Measurements from ENCODE around the gene CFAP74.

Gene CFAP74

GRCh38 chr1:1906185-1907097 lies 97.1 kb downstream of the CFAP74 start:
- TF ChIP-seq GATA3 (IDR thresholded peaks at IDR 0.05; ENCODE audit: low read depth, low read length) (no peak), GATA2 (IDR thresholded peaks at IDR 0.05; ENCODE audit: low read depth, low read length) (no peak)

GRCh38 chr1:1903224-1903623 lies 100.4 kb downstream of the CFAP74 start:
- TF ChIP-seq GATA3 (IDR thresholded peaks at IDR 0.05; ENCODE audit: low read depth, low read length), result no peak
- no peak for TF ChIP-seq GATA2 (IDR thresholded peaks at IDR 0.05; ENCODE audit: low read depth, low read length)

DNA sequence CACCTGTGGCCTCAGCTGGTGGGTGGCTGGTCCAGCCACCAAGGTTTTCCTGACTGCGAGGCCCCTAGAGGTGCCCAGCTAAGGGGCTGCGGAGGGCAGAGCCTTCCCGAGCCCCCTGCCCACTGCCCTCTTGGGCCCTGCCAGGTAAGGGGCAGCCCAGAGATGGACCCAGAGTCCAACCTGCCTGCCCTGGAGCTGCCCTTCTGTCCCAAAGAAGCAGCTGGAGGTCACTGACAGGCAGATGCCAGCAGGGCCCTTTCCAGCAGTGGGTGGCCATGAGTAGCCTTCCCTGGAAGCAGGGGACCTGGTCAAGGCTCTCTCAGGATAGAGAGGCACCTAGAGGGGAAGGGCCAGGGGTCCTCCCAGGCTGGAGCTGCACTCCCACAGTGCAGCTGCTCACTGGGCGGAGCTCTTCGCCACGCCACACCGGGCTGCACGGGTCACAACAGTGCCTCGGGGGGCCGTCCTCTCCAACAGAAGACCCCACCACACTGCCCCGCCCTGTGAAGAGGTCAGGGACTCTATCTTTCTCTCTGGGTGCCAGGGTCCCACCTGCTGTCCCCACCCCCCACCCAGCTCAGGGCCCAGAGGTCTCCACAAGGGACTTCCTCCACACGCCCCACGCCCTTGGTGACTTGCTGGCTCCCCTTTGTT lies 101.8 kb downstream of the CFAP74 start:
- no peak for TF ChIP-seq GATA3 (IDR thresholded peaks at IDR 0.05; ENCODE audit: low read depth, low read length)
- no peak for TF ChIP-seq GATA2 (IDR thresholded peaks at IDR 0.05; ENCODE audit: low read depth, low read length)

GRCh38 chr1:1900883-1901640 lies 102.5 kb downstream of the CFAP74 start:
- TF ChIP-seq GATA2 (IDR thresholded peaks at IDR 0.05; ENCODE audit: low read depth, low read length) (no peak), GATA3 (IDR thresholded peaks at IDR 0.05; ENCODE audit: low read depth, low read length) (no peak)

DNA sequence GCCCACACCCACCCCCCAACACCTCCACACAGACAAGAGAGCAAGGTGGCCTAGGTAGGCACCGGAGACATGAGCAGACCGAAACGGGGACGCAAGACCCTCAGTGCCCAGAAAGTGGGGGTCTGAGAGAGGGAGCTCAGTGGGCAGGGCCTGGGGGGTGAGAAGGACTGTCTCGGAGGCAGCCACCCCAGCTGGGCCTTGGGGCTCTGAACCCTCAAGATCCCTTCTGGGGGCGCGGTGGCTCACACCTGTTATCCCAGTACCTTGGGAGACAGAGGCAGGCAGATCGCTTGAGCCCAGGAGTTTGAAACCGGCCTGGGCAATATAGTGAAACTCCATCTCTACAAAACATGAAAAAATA lies 103.6 kb downstream of the CFAP74 start:
- TF ChIP-seq GATA3 (IDR thresholded peaks at IDR 0.05; ENCODE audit: low read depth, low read length) (no peak), GATA2 (IDR thresholded peaks at IDR 0.05; ENCODE audit: low read depth, low read length) (no peak)

DNA sequence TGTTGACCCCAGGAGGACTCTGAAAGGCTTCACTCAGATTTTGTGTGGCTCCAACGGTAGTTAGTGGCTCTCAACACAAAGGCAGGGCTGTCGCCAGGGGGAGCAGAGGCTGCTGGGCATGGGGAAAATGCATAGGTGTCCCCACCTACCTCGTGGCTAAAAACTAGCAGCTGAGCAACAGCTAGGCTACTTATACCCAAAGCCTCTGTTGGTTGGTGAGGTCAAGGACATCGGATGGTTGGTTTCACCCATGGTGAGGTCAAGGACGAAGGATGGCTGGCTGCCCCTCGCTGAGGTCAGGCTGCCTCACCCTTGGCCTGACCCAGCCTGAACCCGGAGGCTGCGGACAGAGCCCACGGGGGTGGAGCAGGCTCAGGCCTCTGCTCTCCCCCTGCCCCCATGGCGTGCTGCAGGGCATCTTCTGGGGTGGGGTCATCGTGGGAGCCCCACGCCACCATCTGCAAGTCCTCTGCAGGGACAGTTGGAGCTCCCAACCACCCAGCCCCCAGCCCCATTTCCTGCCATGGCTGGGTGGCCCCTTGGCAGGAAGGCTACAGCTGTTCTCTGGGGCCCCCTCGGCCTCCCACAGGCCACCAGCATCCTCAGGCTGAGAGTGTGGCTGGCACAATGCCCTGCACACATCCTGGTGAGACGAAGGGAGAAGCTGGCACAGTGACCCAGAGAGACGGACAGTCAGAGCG lies 104.2 kb downstream of the CFAP74 start:
- no peak for TF ChIP-seq GATA2 (IDR thresholded peaks at IDR 0.05; ENCODE audit: low read depth, low read length)
- TF ChIP-seq GATA3 (IDR thresholded peaks at IDR 0.05; ENCODE audit: low read depth, low read length), result no peak

DNA sequence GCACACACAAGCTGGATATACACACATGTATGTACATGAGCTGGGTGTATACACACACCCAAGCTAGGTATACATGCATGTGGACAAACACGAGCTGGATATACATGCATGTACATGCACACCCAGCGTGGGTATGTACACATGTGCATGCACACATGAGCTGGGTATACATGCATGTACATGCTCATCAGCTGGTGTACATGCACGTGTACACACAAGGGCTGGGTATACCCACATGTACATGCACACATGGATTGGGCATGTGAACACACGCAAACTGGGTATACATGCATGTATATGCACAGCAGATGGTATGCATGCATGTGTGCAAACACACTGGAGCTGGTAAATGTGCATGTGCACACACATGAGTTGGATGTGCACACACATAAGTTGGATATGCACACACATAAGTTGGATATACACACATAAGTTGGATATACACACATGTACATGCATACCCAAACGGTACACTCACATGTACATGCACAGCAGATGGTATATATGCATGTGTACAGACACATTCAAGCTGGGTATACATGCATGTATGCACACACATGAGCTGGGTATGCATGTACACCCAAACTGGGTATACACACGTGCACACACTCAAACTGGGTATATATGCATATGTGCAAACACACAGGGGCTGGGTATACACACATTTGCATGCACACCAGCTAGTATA lies 105.2 kb downstream of the CFAP74 start:
- TF ChIP-seq GATA3 (IDR thresholded peaks at IDR 0.05; ENCODE audit: low read depth, low read length) (no peak), GATA2 (IDR thresholded peaks at IDR 0.05; ENCODE audit: low read depth, low read length) (no peak)

DNA sequence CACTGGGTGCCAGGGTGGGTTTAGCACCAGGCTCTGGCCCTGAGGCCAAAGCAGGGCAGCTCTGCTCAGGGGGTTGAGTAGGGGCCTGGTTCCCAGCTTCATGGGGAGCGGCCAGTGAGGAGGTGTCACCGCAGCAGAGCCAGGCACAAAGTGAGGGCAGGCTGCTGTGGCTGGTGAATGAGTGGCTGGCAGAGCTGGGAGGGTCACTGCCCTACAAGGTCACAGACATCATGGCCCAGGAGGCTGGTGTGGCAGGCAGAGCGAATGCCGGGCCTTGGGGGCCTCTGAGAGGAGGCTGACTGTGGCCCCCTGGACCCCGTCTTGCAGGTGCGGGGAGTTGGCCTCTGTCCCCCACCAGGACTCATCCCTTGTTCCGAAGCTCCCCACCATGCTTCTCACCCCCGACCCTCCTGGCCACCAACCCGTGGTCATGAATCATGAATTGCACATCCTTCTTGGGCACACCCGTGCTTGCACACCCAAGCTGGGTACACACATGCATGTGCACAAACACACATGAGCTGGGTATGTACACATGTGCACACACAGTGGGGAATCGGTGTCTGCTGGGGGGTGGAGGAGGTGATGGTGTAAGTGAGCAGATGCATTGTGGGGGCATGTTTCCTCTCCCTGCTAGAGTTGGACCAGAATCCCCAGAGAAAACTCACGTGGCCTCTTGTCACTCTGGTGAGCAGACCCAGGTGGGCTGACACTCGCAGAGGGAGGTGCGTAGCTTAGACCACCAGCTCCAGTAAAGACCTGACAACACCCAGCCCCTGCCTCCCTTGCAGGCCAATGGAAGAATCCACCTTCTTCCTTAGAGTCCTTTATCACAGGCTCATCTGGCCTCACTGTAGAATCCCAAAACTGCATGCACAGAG lies 107.9 kb downstream of the CFAP74 start:
- no peak for TF ChIP-seq GATA2 (IDR thresholded peaks at IDR 0.05; ENCODE audit: low read depth, low read length)
- no peak for TF ChIP-seq GATA3 (IDR thresholded peaks at IDR 0.05; ENCODE audit: low read depth, low read length)

- no peak for TF ChIP-seq GATA2 (IDR thresholded peaks at IDR 0.05; ENCODE audit: low read depth, low read length)
- no peak for TF ChIP-seq GATA3 (IDR thresholded peaks at IDR 0.05; ENCODE audit: low read depth, low read length)
Observed at GRCh38 chr1:1895060-1895418, 108.5 kb downstream of the CFAP74 start.

DNA sequence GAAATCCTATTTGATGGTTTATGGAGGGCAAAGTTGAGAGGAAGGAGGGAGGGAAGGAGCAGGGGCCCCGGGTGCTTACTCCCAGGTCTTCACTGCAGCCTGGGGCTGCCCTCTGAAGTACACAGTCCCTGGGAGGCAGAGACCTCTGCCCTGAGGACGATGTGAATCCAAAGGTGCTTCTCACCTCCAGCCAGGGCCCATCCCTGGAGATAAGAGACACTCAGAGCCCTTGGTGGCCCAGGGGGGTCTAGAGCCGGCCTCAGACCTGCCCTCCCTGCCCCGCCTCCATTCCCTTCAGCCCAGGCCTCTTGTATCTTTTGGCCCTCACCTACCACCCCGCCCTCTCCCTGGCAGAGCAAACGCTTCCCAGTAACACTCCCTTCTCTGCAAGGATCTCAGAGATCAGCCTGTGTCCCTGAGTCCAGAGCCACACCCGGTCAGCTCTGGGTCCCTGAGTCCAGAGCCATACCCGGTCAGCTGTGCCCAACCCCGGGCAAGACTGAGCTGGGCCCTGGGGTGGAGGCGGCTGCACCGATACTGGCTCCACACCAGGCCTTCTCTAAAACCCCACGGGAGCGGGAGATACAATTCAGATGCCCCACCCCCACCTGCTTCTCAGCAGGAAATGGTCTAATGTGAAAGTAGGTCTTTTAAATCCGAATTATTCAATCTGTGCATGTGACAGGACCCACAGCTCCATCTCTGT lies 109.1 kb downstream of the CFAP74 start:
- no peak for TF ChIP-seq GATA3 (IDR thresholded peaks at IDR 0.05; ENCODE audit: low read depth, low read length)
- TF ChIP-seq GATA2 (IDR thresholded peaks at IDR 0.05; ENCODE audit: low read depth, low read length), result no peak

DNA sequence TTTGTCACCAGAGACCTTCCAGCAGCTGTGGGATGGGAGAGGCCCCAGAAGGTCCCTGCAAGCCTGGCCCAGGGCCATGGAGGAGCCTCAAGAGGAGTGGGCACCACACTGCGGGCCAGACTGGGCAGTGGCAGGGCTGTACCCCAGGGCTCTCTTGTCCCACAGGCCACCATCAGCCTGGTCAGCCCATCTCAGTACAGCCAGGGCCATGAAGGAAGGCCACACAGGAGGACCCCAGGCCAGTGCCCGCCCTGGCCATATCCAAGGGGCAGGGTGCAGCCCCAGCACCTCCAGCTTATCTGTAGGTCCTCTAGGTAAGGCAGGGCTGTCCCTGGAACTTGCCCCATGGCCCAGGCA lies 109.6 kb downstream of the CFAP74 start:
- TF ChIP-seq GATA2 (IDR thresholded peaks at IDR 0.05; ENCODE audit: low read depth, low read length) (no peak), GATA3 (IDR thresholded peaks at IDR 0.05; ENCODE audit: low read depth, low read length) (no peak)
